DOHH2 (cell line): ENCODE results near the gene CNTN4.

Experiments
- EZH2phosphoT487 ChIP-seq: fragments of 200-600 bp; sonication (generic); IDR thresholded peaks from 2 replicates; pipeline ENCODE4 v1.6.1; 2017; ENCODE audit warnings: borderline replicate concordance, mild to moderate bottlenecking, antibody characterized with exemption, low read length, moderate library complexity, mixed read lengths
- TF ChIP-seq, protein P1 (sequence below): fragments of 200-600 bp; sonication (generic); IDR thresholded peaks from one replicate; pipeline ENCODE4 v1.5.1; 2014; ENCODE audit warnings: antibody characterized with exemption, mild to moderate bottlenecking, low read depth, low read length; ENCODE audit not compliant: poor library complexity, severe bottlenecking

DNA sequence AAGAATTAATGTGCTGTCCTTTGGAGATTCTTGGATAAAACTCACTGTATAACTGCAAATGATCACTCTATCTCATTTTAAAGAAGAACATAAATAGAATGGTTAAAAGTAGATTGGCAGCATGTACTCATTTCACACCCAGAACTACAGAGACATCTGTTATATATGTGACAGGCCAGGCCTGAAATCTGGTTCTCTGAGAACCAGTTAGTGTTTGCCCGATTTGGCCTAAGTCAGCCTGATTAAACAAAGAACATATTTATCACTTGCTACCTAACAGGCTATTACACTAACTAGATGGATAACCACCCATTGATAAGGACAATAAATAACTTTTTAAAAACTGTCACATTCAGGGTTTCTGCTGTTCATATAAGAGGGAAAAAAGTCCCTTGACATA, 460.1 kb downstream of the CNTN4 start:
- TF ChIP-seq, protein P1, sequence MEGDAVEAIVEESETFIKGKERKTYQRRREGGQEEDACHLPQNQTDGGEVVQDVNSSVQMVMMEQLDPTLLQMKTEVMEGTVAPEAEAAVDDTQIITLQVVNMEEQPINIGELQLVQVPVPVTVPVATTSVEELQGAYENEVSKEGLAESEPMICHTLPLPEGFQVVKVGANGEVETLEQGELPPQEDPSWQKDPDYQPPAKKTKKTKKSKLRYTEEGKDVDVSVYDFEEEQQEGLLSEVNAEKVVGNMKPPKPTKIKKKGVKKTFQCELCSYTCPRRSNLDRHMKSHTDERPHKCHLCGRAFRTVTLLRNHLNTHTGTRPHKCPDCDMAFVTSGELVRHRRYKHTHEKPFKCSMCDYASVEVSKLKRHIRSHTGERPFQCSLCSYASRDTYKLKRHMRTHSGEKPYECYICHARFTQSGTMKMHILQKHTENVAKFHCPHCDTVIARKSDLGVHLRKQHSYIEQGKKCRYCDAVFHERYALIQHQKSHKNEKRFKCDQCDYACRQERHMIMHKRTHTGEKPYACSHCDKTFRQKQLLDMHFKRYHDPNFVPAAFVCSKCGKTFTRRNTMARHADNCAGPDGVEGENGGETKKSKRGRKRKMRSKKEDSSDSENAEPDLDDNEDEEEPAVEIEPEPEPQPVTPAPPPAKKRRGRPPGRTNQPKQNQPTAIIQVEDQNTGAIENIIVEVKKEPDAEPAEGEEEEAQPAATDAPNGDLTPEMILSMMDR = no peak
- no peak for TF ChIP-seq EZH2phosphoT487
